DOHH2 (cell line): ENCODE results near the gene CACNA1A.

ENCODE experiments used
- H3F3A ChIP-seq: fragments of 200-600 bp; sonication (generic), shearing (Covaris generic); 2 replicates; pipeline ENCODE4 v1.6.0; 2016; ENCODE audit warnings: antibody characterized with exemption, mild to moderate bottlenecking; ENCODE audit not compliant: control insufficient read depth, insufficient read depth
- H3K27ac ChIP-seq: fragments of 200-600 bp; sonication (generic); 2 replicates; pipeline ENCODE4 v1.5.1; 2014; ENCODE audit warnings: low read depth, mild to moderate bottlenecking, low read length, moderate library complexity
- H3K27me3 ChIP-seq: fragments of 200-600 bp; sonication (generic); 2 replicates; pipeline ENCODE4 v1.6.1; 2014; ENCODE audit warnings: mild to moderate bottlenecking, low read length, mixed read lengths; ENCODE audit not compliant: control insufficient read depth
- H3K36me3 ChIP-seq: fragments of 200-600 bp; sonication (generic); 2 replicates; pipeline ENCODE4 v1.6.1; 2014; ENCODE audit warnings: mild to moderate bottlenecking, low read length, moderate library complexity, mixed read lengths; ENCODE audit not compliant: control insufficient read depth
- H3K4me1 ChIP-seq: fragments of 200-600 bp; sonication (generic); 2 replicates; pipeline ENCODE4 v1.6.1; 2014; ENCODE audit warnings: mild to moderate bottlenecking, low read length, mixed read lengths; ENCODE audit not compliant: control insufficient read depth
- H3K4me2 ChIP-seq: fragments of 200-600 bp; sonication (generic); 2 replicates; pipeline ENCODE4 v1.6.0; 2014; ENCODE audit warnings: mild to moderate bottlenecking, low read length, moderate library complexity
- H3K4me3 ChIP-seq: fragments of 200-600 bp; sonication (generic); 2 replicates; pipeline ENCODE4 v1.5.1; 2014; ENCODE audit warnings: mild to moderate bottlenecking, low read length, mixed read lengths
- H3K79me2 ChIP-seq: fragments of 200-600 bp; sonication (generic); 2 replicates; pipeline ENCODE4 v1.6.1; 2014; ENCODE audit warnings: mild to moderate bottlenecking, low read length, mixed read lengths; ENCODE audit not compliant: control insufficient read depth
- H3K9me2 ChIP-seq: fragments of 200-600 bp; sonication (generic); replicated peaks from 2 replicates; pipeline ENCODE4 v1.6.1; 2014; ENCODE audit warnings: mild to moderate bottlenecking, low read length, mixed read lengths; ENCODE audit not compliant: control insufficient read depth
- H3K9me3 ChIP-seq: fragments of 200-600 bp; sonication (generic); 2 replicates; pipeline ENCODE4 v1.6.1; 2014; ENCODE audit warnings: antibody characterized with exemption, low read length, mixed read lengths; ENCODE audit not compliant: control insufficient read depth, insufficient read depth
- H4K20me1 ChIP-seq: fragments of 200-600 bp; sonication (generic); 2 replicates; pipeline ENCODE4 v1.6.0; 2014; ENCODE audit warnings: low read depth, mild to moderate bottlenecking, antibody characterized with exemption, low read length, moderate library complexity; ENCODE audit not compliant: control insufficient read depth, insufficient read depth
- CTCF ChIP-seq: fragments of 200-600 bp; sonication (generic); IDR thresholded peaks from one replicate; pipeline ENCODE4 v1.5.1; 2014; ENCODE audit warnings: antibody characterized with exemption, mild to moderate bottlenecking, low read depth, low read length; ENCODE audit not compliant: poor library complexity, severe bottlenecking
- EZH2phosphoT487 ChIP-seq: fragments of 200-600 bp; sonication (generic); IDR thresholded peaks from 2 replicates; pipeline ENCODE4 v1.6.1; 2017; ENCODE audit warnings: borderline replicate concordance, mild to moderate bottlenecking, antibody characterized with exemption, low read length, moderate library complexity, mixed read lengths

The CACNA1A gene

GRCh38 chr19:13342672-13343071 lies 163.6 kb downstream of the CACNA1A start:
- Histone ChIP-seq H3K79me2 (no peaks in the 10 kb centered on the region), H3K27me3 (no peaks in the 10 kb centered on the region), H3K27ac (no peak overlapping the region), H3K9me2 (no peaks in the 10 kb centered on the region), H3F3A (no peaks in the 10 kb centered on the region), H3K36me3 (no peaks in the 10 kb centered on the region), H3K9me3 (no peaks in the 10 kb centered on the region), H3K4me3 (no peak overlapping the region), H4K20me1 (no peaks in the 10 kb centered on the region), H3K4me2 (no peak overlapping the region), H3K4me1 (no peaks in the 10 kb centered on the region)
- TF ChIP-seq EZH2phosphoT487 (no peak), CTCF (no peak)

GRCh38 chr19:13339869-13340268 lies 166.4 kb downstream of the CACNA1A start:
- Histone ChIP-seq H3K9me2 (no peaks in the 10 kb centered on the region), H3K27ac (no peak overlapping the region), H3K27me3 (no peaks in the 10 kb centered on the region), H3F3A (no peaks in the 10 kb centered on the region), H3K4me2 (no peak overlapping the region), H3K4me3 (no peak overlapping the region), H3K79me2 (no peaks in the 10 kb centered on the region), H3K36me3 (no peaks in the 10 kb centered on the region), H3K9me3 (no peaks in the 10 kb centered on the region), H3K4me1 (no peaks in the 10 kb centered on the region), H4K20me1 (no peaks in the 10 kb centered on the region)
- no peak for TF ChIP-seq EZH2phosphoT487
- TF ChIP-seq CTCF = no peak

GRCh38 chr19:13337181-13337580 lies 169.1 kb downstream of the CACNA1A start:
- H3K4me1 ChIP-seq = no peaks in the 10 kb centered on the region
- H4K20me1 ChIP-seq = no peaks in the 10 kb centered on the region
- H3K27ac ChIP-seq = no peak overlapping the region
- TF ChIP-seq EZH2phosphoT487 (no peak), CTCF (no peak)
- no peaks in the 10 kb centered on the region for H3K79me2 ChIP-seq
- no peak overlapping the region for H3K4me2 ChIP-seq
- H3K4me3 ChIP-seq = no peak overlapping the region
- no peaks in the 10 kb centered on the region for H3K9me3 ChIP-seq
- H3K9me2 ChIP-seq = no peaks in the 10 kb centered on the region
- no peaks in the 10 kb centered on the region for H3F3A ChIP-seq
- no peaks in the 10 kb centered on the region for H3K27me3 ChIP-seq
- no peaks in the 10 kb centered on the region for H3K36me3 ChIP-seq
